Glomerular endothelial cell (primary cell): ENCODE results near the gene GFOD2. TPM values are rescaled to one million over a fixed set of nuclear protein-coding genes. Genes with fewer than 3 reads are reported as not detected.

Experiments used
- DNase-seq: peaks from one replicate; pipeline ENCODE4 v3.0.0-alpha.2; 2011; ENCODE audit warnings: low read depth, low spot score; ENCODE audit errors: extremely low read depth
- total RNA-seq: library from RNA; depleted of rRNA; stranded (reverse); fragments of >200 nt; gene quantifications from 2 replicates; pipeline ENCODE4 v1.2.3, GENCODE V29; 2015

GFOD2 gene
- total RNA-seq, 1 donor from 2014 or later: 35.7 TPM

DNA sequence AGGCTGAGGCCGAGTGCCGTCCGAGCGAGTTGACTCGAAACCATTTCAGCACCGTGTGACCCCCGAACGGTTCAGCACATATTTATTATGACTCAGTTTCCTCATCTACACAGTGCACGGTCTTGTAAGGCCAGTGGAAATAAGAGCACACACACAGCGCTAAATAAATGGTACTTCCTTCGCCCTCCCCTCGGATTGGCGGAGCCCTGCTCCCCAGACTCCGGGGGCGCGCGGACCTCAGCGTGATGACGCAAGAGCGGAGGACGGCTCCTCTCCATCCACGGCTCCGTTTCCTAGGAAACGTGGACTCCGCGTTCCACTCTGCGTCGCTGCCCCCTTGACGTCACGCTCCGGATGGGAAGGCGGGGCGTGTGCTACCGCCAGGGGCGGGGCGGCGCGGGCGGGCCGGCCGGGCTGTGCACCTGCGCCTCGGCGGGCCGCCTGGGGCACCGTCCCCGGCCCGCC is 58.5 kb downstream of the GFOD2 start, which contains the start of gene PARD6A:
PARD6A (plus strand) TSS at position 397 of the 465 bp plus-strand sequence. CDS start 79 bp downstream, outside the sequence.
- no peak for DNase-seq

DNA sequence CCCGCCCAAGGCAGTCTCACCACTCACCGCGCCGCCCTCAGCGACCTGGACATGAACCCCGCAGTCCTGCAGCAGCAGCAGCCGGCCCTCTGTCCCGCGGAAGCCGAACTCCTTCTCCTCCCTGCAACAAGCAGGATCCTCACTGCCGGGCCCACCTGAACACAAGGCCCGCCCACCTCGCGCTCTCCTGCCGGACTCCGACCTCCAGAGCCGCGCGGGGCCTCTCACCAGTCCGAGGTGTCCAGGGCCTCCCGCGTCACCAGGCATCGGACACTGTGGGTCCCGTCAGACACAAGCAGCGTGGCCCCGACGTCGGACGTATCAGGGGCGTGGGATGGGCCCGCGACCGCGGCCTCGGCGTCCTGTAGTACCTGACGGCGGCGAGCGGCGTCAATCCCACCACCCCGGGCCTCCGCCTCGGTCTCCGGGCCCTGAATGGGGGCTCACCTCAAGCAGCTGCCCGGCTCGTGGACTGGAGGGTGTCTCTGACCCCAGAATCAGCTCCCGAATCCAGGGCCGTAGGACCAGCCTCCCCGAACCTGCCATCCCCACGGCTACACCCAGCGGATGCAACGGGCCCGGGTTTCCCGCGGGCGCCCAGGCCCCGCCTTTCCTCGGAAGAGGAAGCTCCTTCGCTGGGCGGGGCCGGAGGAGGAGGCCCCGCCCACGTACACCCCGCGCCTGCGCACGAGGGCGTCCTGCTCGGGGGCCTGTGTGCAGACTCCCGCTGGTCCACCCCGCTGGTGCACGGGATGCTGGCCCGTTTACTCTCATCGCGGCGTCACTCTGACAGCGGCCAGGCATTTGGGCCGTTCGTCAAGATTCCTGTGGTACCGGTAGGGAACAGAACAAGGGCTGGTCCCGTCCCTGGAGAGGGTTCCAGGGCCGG is 59.2 kb downstream of the GFOD2 start, which contains the start of gene ACD:
ACD (minus strand) TSS at position 586 of the 889 bp plus-strand sequence; CDS start at position 546, 40 bp downstream.
- no peak for DNase-seq

DNA sequence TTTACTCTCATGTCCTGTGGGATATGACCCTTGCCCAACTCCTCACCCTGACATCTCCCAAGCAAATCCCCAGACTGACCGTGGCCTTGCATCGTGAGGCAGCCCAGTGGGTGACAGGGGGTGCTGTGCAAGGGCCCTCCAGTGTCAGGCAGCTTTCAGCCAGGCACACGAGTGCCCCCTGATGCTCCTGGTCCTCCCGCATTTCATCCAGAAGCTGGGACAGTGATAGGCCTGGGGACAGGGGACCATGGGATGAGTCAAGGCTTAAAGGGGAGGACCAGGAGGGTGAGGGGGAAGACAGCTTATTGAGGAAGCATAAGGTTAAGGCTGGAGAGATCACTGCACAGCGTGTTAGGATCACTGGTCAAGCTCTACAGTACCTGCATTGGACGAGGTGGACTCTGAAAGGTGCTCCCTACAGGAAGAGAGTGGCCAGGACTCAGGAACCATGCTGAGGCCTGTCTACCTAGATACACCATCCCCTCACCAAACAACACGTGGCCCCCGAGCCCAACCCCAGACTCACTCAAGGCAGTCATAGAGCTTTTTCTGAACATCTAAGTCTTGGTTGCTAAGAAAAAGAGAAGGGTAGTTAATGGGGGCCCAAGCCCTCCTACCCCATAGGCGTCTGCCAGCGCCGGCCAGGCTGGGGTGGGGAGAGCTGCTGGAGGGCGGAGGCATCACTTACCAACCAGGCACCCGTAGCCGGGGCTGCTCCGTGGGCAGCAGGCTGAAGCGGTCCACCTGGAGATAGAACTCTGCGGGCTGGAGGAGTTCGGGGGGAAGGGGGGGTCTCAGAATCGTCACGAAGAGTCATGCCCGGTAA is 60.1 kb downstream of the GFOD2 start:
- no peak for DNase-seq

DNA sequence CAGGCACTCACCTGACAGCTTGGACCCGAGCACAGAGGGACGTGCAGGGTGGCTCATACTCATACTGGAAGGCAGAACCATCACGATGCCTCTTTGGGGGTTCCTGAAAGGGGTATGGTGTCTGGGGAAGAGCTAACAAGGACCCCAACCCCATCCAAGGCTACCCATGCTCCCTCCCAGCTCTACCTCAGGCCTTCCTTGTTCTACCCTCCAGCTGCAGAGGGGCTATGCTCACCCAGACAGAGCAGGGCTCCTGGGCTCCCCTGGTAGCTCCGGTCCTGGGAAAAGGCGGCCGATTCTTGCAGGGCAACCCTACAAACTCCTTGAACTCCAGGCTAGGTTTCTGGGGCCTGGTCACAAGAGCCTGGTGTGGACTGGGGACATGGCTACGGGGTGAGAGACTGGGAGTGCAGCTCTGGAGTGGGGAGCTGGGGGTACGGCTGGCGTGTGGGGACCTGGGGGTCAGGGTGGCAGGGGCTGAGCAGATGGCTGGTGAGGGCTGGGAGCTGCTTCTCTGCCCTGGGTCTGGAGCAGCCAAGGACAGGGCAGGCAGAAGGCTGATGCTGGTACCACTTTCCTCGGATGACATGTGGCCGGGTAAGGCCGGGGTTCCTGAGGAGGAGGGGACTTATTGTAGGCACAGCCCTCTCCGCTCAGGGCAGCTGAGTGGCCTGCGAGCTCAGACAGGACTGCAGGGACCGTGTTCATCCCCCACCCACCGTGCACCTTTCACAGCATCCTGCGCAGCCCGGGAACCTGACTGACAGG is 61.2 kb downstream of the GFOD2 start:
- no peak for DNase-seq

DNA sequence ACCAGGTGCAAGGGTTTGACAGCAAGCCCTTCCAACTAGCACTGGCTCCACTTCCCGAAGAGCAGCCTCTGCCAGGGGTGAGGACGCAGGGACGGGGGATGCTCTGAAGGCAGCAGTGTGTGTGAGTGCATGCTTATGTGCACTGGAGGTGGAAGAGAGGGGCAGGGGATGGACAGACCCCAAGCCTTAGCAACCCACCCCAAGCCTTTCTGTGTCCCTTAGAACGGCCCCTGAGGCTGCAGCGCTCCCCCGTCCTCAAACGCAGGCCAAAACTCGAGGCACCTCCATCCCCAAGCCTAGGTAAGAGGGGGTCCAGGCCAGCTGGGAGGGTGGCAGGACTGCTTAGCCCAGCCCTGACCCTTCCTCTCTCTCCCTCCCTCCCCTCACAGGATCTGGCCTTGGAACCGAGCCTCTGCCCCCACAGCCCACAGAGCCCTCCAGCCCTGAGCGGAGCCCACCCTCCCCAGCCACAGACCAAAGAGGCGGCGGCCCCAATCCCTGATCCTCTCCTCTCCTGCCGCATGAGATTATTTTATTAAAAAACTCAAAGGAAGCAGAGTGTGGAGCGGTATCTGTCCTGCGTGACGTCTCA is 62.0 kb downstream of the GFOD2 start:
- no peak for DNase-seq

DNA sequence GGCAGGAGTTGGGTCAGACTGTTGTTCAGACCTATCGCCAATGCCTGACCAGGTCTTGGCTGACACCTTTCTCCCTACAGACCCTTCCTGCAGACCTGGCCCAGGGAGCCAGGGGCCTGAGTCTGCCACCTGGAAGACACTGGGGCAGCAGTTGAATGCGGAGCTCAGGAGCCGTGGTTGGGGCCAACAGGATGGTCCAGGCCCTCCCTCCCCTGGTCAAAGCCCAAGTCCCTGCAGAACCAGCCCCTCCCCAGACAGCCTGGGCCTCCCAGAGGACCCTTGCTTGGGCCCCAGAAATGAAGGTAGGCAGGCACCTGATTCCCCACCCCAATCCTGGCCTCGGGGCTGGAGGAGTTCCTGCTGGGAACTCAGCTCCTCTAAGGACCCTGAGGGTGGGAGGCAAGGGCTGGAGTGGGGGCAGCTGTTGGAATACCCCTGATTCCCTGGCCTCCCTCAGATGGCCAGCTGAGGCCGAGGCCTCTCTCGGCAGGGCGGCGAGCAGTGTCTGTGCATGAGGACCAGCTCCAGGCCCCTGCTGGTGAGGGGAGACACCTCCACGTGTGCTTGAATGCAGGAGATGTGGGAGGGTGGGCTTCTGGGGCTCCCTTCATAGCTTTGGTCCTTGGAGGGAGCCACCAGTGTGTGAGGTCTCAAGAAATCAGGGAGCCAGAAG is 62.6 kb downstream of the GFOD2 start:
- no peak for DNase-seq

DNA sequence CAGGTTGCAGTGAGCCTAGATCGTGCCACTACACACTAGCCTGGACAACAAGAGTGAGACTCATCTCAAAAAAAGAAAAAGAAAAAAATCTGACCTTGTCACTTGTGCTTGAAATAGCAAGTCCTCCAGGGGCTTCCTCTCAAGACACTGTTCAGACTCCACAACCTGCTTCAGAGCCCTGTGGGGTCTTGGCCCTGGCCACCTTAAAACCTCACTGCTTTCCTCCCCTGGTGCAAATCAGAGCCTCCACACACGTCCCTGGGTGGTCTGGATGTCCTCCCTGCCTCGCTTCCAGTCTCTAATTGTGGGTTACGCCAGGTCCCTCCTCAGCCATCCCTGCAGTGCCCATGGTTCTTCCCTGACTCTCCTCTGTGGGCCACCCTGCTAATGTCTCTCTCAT is 63.8 kb downstream of the GFOD2 start:
- no peak for DNase-seq

DNA sequence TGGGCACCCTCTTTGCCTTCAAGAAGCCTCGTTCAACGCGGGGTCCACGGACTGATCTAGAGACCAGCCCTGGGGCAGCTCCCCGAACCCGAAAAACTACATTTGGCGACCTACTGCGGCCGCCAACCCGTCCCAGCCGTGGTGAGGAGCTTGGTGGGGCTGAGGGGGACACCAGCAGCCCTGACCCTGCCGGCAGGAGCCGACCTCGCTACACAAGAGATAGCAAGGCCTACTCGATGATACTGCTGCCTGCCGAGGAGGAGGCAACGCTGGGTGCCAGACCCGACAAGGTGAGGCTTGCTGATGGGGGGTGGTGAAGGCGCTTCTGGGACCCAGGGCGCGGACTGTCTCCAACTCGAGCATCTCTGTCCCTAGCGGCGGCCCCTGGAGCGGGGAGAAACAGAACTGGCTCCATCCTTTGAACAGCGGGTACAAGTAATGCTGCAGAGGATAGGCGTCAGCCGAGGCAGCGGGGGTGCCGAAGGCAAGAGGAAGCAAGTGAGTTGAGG is 64.7 kb downstream of the GFOD2 start:
- DNase-seq: no peak

DNA sequence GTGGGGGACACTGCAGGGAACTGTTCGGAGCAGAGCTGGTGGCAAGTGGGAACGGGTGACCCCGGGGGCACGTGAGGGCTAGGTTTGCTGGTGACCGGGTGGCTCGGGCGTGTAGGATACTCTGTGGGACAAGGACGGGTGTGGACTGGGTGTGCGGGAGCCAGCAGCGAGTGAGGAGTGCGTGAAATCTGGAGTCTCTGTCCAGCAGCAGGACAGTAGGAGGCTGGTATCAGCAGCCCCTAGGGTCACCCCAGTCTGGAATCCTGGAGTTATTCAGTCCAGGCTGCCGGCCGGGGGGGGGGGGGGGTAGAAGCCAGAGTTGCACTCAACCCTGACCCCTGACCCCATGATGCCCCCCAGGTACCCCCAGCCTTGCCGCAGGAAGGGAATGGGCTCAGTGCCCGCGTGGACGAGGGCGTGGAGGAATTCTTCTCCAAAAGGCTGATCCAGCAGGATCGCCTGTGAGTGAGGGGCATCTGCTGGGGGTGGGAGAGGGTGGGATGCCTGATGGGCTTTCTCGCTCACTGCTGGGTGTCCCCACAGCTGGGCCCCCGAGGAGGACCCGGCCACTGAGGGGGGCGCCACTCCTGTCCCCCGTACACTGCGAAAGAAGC is 65.2 kb downstream of the GFOD2 start:
- DNase-seq: no peak

DNA sequence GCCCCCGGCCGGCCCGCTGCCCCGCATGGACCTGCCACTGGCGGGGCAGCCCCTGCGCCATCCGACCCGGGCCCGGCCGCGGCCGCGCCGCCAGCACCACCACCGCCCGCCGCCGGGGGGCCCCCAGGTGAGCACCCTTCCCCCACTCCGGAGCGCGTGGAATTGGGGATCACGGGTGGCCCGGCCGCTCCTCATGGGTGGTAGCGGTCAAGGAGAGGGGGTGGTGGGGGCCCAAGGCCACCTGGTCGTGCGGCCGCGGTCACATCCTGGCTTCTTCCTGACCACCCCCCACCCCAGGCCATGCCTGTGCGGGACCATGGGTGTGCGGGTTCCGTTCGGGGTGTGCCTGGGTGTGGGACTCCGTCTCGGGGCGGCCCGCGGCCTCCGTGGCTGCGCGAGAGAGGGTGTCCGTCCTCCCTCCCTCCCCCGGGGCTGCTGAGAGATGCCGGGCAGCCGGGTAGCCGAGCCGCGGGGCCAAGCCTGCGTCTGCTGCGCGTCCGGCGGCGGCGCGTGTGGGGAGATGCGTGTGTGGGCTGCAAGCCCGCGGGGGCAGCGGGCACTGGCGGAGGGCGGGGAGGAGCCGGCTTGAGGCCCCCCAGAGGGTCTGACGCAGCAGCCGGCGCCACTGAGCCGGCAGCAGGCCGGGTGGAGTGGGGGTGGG is 65.9 kb downstream of the GFOD2 start:
- no peak for DNase-seq

DNA sequence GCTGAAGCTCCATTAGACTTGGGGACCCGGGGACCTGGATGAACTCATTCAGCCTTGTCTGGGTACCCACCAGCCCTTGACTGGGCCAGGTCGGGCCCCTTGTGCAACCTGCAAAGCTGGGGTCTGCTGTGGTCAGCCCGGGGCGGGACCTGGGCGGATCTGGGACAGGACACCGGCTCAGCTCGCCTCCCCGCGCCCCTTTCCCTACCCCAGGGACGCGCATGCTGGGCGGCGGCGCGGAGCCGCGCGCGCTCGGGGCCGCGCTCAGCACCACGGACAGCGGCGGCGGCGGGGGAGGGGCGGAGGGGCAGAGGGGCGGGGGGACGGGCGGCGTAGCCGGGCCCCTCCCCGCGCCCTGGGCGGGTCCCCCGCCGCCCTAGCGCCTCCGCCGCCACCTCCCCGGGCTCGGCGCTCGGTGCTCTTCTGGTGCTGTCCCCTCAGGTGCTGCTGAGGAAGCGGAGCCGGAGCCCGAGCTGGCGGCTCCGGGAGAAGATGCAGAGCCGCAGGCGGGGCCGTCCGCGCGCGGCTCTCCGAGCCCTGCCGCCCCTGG is 66.5 kb downstream of the GFOD2 start:
- no peak for DNase-seq

DNA sequence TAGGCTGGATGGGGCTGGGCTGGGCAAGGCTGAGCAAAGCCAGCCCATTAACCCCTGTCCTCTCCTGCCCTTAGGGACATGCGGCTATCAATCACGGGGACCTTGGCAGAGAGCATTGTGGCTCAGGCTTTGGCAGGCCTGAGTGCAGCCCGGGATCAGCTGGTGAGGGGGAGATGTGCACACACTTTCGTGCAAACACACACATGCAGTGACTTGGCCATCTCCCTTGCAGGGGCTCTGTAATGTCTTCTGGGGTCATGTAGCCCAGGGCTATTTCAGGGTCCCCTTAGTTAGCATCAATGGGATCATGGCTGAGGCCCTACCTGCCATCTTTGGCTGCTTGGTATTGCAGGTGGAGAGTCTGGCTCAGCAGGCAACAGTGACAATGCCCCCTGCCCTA is 67.3 kb downstream of the GFOD2 start:
- no peak for DNase-seq

DNA sequence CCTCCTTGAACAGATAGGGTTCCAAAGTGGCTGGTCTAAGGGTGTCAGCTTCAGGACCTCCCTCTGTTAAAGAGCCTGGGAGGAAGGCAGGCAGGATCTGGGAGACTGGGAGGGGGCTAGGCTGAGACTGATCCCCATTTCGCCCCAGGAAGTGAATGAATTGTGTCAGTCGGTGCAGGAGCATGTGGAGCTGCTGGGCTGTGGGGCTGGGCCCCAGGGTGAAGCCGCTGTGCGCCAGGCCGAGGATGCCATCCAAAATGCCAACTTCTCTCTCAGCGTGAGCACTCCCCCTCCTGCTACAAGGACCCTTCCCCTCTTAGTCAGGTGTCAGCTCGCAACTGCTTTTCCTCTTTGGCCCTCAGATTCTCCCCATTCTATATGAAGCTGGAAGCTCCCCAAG is 68.1 kb downstream of the GFOD2 start:
- DNase-seq: no peak

DNA sequence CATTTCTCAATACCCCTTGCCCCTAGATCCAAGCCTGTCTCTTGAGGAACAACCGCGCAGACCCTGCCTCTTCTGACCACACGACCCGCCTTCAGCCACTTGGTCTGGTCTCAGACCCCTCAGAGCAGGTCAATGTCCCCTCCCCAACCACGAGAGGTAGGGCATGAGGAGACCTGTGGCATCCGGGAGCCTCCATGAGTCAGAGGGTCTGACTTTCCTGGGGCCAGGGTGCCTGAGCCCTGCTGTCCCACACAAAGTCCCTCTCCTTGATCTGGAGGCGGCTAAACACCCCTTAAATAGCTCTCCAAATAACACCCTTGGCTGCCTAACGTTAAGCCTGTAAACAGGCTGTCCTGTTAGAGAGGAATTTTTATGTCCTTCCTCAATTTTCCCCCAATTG is 69.1 kb downstream of the GFOD2 start:
- DNase-seq: no peak

DNA sequence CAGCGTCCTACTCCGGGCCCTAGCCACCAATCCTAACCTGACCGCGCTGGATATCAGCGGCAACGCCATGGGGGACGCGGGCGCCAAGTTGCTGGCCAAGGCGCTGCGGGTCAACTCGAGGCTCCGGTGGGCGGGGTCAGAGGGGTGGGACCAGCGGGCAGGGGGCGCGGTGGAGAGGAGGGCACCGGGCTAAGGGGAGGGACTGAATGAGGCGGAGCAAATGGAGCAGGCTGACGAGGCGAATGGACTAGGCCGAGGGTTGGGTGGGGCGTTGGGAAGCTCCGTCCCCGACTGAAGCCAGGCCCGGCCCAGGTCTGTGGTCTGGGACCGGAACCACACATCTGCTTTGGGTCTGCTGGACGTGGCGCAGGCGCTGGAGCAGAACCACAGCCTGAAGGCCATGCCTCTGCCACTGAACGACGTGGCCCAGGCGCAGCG is 69.6 kb downstream of the GFOD2 start:
- no peak for DNase-seq

DNA sequence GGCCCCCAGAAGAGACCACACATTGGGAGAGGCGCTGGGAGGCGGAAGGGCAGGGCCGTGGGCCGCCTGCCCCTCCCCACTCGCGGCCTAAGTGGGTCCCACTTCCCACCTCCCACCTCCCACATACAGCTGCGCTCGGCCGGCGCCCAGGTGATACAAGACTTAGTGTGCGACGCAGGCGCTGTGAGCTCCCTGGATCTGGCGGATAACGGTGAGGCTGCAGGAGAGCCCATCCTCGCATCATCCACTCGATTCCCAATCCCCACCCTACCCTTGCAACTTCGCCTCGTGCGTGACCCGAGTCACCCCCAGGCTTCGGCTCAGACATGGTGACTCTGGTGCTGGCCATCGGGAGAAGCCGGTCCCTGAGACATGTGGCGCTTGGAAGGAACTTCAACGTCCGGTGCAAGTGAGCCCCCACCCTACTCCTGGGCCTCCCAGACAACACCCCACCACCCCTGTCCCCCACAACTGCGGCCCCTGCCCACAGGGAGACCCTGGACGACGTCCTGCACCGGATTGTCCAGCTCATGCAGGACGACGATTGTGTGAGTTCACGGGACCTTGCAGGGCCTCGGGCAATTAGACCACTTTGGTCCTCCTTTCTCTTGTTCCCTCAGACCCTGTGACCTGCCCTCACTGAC is 70.2 kb downstream of the GFOD2 start:
- no peak for DNase-seq

DNA sequence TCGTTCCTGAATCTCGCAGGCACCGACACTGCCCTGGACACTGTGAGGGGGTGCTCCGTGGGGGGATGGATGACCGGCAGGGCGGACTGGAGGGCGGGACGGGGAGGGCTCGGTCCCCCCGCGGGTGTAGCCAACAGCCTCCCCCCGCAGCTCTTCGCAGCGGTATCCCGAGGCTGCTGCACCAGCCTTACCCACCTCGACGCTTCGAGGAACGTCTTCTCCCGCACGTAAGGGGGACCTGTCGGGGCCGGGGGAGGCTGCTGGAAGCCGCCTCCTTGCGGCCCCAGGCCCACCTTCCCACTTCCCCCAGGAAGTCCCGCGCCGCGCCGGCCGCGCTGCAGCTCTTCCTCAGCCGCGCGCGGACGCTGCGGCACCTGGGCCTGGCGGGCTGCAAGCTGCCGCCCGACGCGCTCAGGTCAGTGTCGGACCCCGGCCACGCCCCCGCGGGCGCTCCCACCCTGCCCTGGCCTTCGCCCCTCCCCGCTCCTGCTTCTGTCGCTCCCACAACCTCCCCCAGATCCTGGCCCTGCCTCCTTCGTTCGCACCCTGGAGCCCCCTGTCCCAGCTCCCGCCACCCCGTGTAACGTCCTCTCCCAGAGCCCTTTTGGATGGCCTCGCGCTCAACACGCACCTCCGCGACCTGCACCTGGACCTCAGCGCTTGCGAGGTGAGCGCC is 70.9 kb downstream of the GFOD2 start:
- DNase-seq: no peak
